HCT116 (cell line): ENCODE data around the gene ACBD6. TPM values are rescaled to one million over a fixed set of nuclear protein-coding genes. Genes with fewer than 3 reads are reported as not detected.

ENCODE experiments used
- ATAC-seq: fragments of 200-7000 bp; cut with Tn5 transposase; 2 replicates; pipeline ENCODE4 v1.9.1; 2020; ENCODE audit warnings: mild to moderate bottlenecking, moderate library complexity
- BruUV-seq: library from RNA; stranded (reverse); fragments of 400-500 nt; replicated peaks from 2 replicates; lab custom pipeline; 2021; lab: Mats Ljungman, UMichigan
- CTCF ChIA-PET: fragments of 300-600 bp; sonication (Branson Sonifier 250); formaldehyde crosslinking; loops from one replicate; lab custom pipeline; 2021; ENCODE audit warnings: antibody characterized with exemption; lab: Charles Lee
- POLR2A ChIA-PET: fragments of 300-600, 350-600 bp; sonication (Branson Sonifier 250); formaldehyde crosslinking; loops from one replicate; lab custom pipeline; 2021; ENCODE audit warnings: antibody characterized with exemption; lab: Charles Lee
- RAD21 ChIA-PET, 2 experiments: fragments of 300-600 bp; sonication (Branson Sonifier 250); formaldehyde crosslinking; loops; one replicate each; lab custom pipeline; 2023; ENCODE audit warnings: low total read pairs in 2 of 2; ENCODE audit not compliant: uncharacterized antibody in 2 of 2, unreplicated experiment in 2 of 2, low non-redundant PET in 1 of 2; lab: Charles Lee
- DNase-seq: peaks from one replicate; pipeline ENCODE4 v3.0.0-alpha.2; 2010; ENCODE audit warnings: low read depth, low spot score
- H2AFZ ChIP-seq: fragments of 200-600 bp; shearing (Covaris generic), sonication (generic); 2 replicates; pipeline ENCODE4 v1.6.1; 2017; ENCODE audit warnings: low read depth, mixed run types, mixed read lengths, antibody characterized with exemption, low read length; ENCODE audit not compliant: poor library complexity, severe bottlenecking
- H3K27ac ChIP-seq: 2 replicates; pipeline ENCODE4 v1.5.1; 2012; ENCODE audit warnings: low read depth, low read length
- H3K27me3 ChIP-seq: fragments of 200-600 bp; sonication (generic); 2 replicates; pipeline ENCODE4 v1.6.1; 2016; ENCODE audit warnings: mixed run types, low read length, mixed read lengths; ENCODE audit not compliant: insufficient read depth
- H3K36me3 ChIP-seq, 2 experiments: fragments of 200-500 bp in 1 of 2; fragments of 200-600 bp in 1 of 2; sonication (Bioruptor generic) in 1 of 2; sonication (generic) in 1 of 2; 2 replicates each; pipeline versions ENCODE4 v1.5.1 to v1.6.1; 2014 to 2016; ENCODE audit warnings: low read length in 2 of 2, inconsistent platforms in 1 of 2, mixed read lengths in 1 of 2, mixed run types in 1 of 2; ENCODE audit not compliant: insufficient read depth in 2 of 2, control insufficient read depth in 1 of 2
- H3K4me1 ChIP-seq, 2 experiments: fragments of 200-600 bp in 1 of 2; sonication (generic) in 1 of 2; 2 replicates each; pipeline versions ENCODE4 v1.5.1 to v1.6.1; 2012 to 2017; ENCODE audit warnings: low read length in 2 of 2, inconsistent platforms in 1 of 2, mild to moderate bottlenecking in 1 of 2, mixed read lengths in 1 of 2, mixed run types in 1 of 2, moderate library complexity in 1 of 2; ENCODE audit not compliant: insufficient read depth in 2 of 2, control insufficient read depth in 1 of 2
- H3K4me2 ChIP-seq: fragments of 200-600 bp; sonication (generic); 2 replicates; pipeline ENCODE4 v1.6.1; 2017; ENCODE audit warnings: mixed run types, low read length, mixed read lengths
- H3K4me3 ChIP-seq, 2 experiments: fragments of 200-600 bp in 1 of 2; sonication (generic) in 1 of 2; replicated peaks in 1 of 2; 2 replicates each; pipeline ENCODE4 v1.5.1; 2011 to 2016; ENCODE audit warnings: low read length in 2 of 2, control low read depth in 1 of 2, low read depth in 1 of 2, mild to moderate bottlenecking in 1 of 2, mixed read lengths in 1 of 2, mixed run types in 1 of 2
- H3K79me2 ChIP-seq: fragments of 200-600 bp; sonication (generic); 2 replicates; pipeline ENCODE4 v1.6.1; 2017; ENCODE audit warnings: mild to moderate bottlenecking, mixed run types, low read length, moderate library complexity, mixed read lengths; ENCODE audit not compliant: insufficient read depth
- H3K9ac ChIP-seq: fragments of 200-600 bp; sonication (generic); 2 replicates; pipeline ENCODE4 v1.6.1; 2016; ENCODE audit warnings: low read length, mixed read lengths
- H3K9me2 ChIP-seq: fragments of 200-600 bp; sonication (generic), shearing (Covaris generic); 2 replicates; pipeline ENCODE4 v1.6.1; 2017; ENCODE audit warnings: mixed run types, mild to moderate bottlenecking, moderate library complexity; ENCODE audit not compliant: insufficient read depth
- H3K9me3 ChIP-seq, 2 experiments: fragments of 200-500 bp in 1 of 2; fragments of 200-600 bp in 1 of 2; sonication (Bioruptor generic) in 1 of 2; sonication (generic) in 1 of 2; 2 replicates each; pipeline ENCODE4 v1.6.1; 2014 to 2017; ENCODE audit warnings: low read length in 2 of 2, mixed read lengths in 2 of 2, inconsistent platforms in 1 of 2, low read depth in 1 of 2, mild to moderate bottlenecking in 1 of 2, mixed run types in 1 of 2, moderate library complexity in 1 of 2; ENCODE audit not compliant: control insufficient read depth in 1 of 2, insufficient read depth in 1 of 2
- H4K20me1 ChIP-seq: fragments of 200-600 bp; sonication (generic), shearing (Covaris generic); 2 replicates; pipeline ENCODE4 v1.6.1; 2017; ENCODE audit warnings: mixed run types, mild to moderate bottlenecking, moderate library complexity; ENCODE audit not compliant: insufficient read depth
- CBX3 ChIP-seq: IDR thresholded peaks from 2 replicates; pipeline ENCODE4 v1.6.1; 2012; ENCODE audit warnings: low read depth
- ELF1 ChIP-seq: IDR thresholded peaks from 2 replicates; pipeline ENCODE4 v1.6.1; 2012; ENCODE audit warnings: low read depth, borderline replicate concordance
- POLR2A ChIP-seq: IDR thresholded peaks from 2 replicates; pipeline ENCODE4 v1.7.0; 2011; ENCODE audit warnings: borderline replicate concordance; ENCODE audit not compliant: insufficient read depth, insufficient read length; ENCODE audit errors: extremely low read depth
- REST ChIP-seq: IDR thresholded peaks from 2 replicates; pipeline ENCODE4 v1.6.1; 2012; ENCODE audit warnings: low read depth
- SIN3A ChIP-seq: IDR thresholded peaks from 2 replicates; pipeline ENCODE4 v1.6.1; 2012; ENCODE audit warnings: low read depth
- YY1 ChIP-seq: IDR thresholded peaks from 2 replicates; pipeline ENCODE4 v1.6.1; 2011; ENCODE audit warnings: low read length, low read depth, moderate library complexity, mild to moderate bottlenecking; ENCODE audit not compliant: insufficient replicate concordance; ENCODE audit errors: extremely low read depth
- intact Hi-C: fragments of 100-400 bp; cut with micrococcal nuclease; formaldehyde crosslinking; loops from 2 replicates; pipeline ENCODE4 v1.10.0; 2022
- total RNA-seq: library from RNA; stranded (reverse); gene quantifications from one replicate; pipeline ENCODE4 v1.2.1, GENCODE V29; 2021; ENCODE audit not compliant: unreplicated experiment

ACBD6 gene
- total RNA-seq, 1 experiment from 2014 or later, result 43.2 TPM

DNA sequence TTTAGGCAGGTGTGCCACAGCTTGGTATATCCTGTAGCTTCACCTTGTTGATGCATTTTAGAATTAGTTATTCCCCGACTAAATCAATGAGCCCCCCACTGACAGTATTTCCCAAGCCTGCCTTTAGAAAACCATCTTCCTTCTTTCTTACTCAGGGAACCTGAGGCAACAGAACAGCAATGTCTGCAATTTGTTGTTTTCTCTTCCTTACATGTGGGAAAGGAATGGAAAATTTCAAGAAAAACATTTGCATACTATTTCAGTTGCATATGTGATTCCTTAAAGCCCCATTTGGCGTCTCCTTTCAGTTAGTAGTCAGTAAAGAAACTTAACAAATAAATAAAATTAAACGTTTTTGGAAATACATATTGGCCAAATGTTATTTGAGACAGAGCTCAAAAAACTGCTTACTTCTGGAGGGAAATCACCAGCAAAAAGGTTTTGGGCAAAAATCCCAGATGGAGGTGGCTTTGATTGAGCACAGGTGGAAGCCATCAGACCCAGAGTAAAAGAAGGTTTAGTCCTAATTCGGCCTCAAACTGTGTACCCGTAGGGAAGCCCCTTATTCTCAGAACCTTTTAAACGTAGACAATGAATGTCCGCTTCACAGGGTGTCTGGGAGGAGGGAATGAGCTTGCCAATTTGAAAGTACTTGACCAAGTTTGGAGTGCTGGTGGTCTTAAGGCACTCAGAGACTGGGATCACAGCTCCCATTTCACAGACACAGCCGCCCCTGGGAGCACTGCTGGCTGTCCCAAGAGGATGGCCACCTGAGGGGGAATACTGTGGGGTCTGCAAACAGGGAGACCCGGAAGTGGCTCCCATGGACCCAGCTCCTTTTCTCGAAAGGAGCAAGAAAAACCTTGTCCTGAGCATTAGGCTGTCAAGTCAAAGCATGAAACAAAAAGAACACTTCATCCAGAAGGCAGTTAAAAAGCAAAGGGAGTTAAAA is 263.0 kb downstream of the ACBD6 start:
- no TSS peak for BruUV-seq
- Histone ChIP-seq H3K9me3 (no peaks in the 10 kb centered on the region), H3K4me2 (no peak overlapping the region), H2AFZ (no peak overlapping the region), H3K9me2 (no peaks in the 10 kb centered on the region), H3K9ac (no peak overlapping the region), H3K79me2 (no peaks in the 10 kb centered on the region), H3K36me3 (no peaks in the 10 kb centered on the region), H4K20me1 (no peaks in the 10 kb centered on the region), H3K4me1 (peaks cover 0 to 4% of the 10 kb centered on the region in 2 experiments; a peak in 1 of 4 replicates), H3K27ac (no peak overlapping the region), H3K27me3 (peaks cover 15% of the 10 kb centered on the region; the same call in 1 of the 2 replicates), H3K4me3 (no peak overlapping the region)
- no peak for TF ChIP-seq ELF1
- TF ChIP-seq REST, result no peak
- TF ChIP-seq CBX3, result no peak
- TF ChIP-seq YY1, result no peak
- TF ChIP-seq SIN3A, result no peak
- no peak for TF ChIP-seq POLR2A
- RAD21 ChIA-PET, result interaction anchor here in 1 of 2 experiments (1.4 kb wide), 1 partner anchor 51 kb away, joined by 3 read pairs; no protein-coding TSS in a partner anchor
- CTCF ChIA-PET, result interaction anchor here (1.3 kb wide), 1 partner anchor 10 kb away, joined by 3 read pairs; no protein-coding TSS in a partner anchor
- POLR2A ChIA-PET, result no interaction called here
- no peak for ATAC-seq
- DNase-seq, result no peak
- intact Hi-C loops, result no loop called here
